ENCODE results near the gene UNC50.

UNC50 gene

GRCh38 chr2:98572676-98573075 is 35.7 kb upstream of the UNC50 start:
- no peak overlapping the region for H3K4me3 ChIP-seq (ENCODE audit: low read depth, low read length)
- TF ChIP-seq CTCF (IDR thresholded peaks at IDR 0.05; ENCODE audit: low read depth, low read length) (no peak), POLR2A (IDR thresholded peaks at IDR 0.05; ENCODE audit: extremely low read depth, insufficient read length) (no peak), MYC (IDR thresholded peaks at IDR 0.05; ENCODE audit: low read depth, low read length) (no peak)
- TF ChIP-seq, protein P1, sequence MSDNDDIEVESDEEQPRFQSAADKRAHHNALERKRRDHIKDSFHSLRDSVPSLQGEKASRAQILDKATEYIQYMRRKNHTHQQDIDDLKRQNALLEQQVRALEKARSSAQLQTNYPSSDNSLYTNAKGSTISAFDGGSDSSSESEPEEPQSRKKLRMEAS (IDR thresholded peaks at IDR 0.05; ENCODE audit: low read depth, low read length), result no peak
- no peak for DNase-seq (ENCODE audit: low read depth)

DNA sequence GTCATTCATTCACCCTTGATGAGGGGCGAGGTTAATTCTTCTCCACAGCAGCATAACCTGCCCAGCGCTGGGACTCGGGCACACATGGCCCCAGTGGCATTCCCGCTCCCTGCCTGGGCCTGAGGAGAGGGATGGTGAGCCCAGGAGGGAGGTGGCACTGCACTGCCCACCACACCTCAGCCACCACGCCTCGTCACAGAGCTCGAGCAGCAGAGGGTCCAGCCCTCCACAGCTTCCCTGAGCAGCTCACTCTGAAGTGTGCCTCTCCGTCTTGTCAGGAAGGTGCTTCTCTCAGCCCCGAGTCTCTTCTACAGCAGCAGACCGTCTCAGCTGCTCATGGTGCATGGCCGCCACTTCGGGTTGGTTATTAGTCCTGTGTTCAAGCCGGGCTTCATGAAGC is 35.0 kb upstream of the UNC50 start:
- no peak for DNase-seq (ENCODE audit: low read depth)
- no peak overlapping the region for H3K4me3 ChIP-seq (ENCODE audit: low read depth, low read length)
- TF ChIP-seq, protein P1 (IDR thresholded peaks at IDR 0.05; ENCODE audit: low read depth, low read length), result no peak
- no peak for TF ChIP-seq MYC (IDR thresholded peaks at IDR 0.05; ENCODE audit: low read depth, low read length)
- no peak for TF ChIP-seq POLR2A (IDR thresholded peaks at IDR 0.05; ENCODE audit: extremely low read depth, insufficient read length)
- no peak for TF ChIP-seq CTCF (IDR thresholded peaks at IDR 0.05; ENCODE audit: low read depth, low read length)

DNA sequence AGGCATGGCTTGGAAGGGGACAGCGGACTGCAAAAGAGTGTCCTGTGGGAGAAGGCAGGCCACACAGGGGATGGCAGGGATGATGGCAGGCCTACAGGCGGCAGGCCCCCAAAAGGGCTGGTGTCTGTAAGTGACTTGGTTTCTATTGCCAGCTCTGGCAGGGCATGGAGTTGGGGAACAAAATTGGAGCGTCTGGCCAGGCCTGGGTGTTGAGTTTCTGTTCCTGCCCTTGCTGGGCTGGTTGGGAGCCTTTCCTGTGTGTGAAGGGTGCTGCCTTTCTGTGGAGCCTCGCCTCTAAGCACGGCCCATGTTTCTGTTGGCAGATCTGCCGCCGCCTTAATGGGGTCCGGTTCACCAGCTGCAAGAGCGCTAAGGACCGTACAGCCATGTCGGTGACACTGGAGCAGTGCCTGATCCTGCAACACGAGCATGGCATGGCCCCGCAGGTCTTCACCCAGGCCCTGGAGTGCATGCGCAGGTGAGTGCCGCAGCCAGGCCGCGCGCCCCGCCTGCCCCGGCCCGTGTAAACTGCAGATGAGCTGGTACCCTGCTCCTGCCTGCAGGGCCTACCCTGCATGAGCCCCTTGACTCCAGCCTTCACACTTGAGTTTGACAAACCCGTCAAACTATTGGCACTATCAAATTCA is 31.6 kb upstream of the UNC50 start:
- DNase-seq (ENCODE audit: low read depth), result no peak
- no peak for TF ChIP-seq POLR2A (IDR thresholded peaks at IDR 0.05; ENCODE audit: extremely low read depth, insufficient read length)
- TF ChIP-seq, protein P1 (IDR thresholded peaks at IDR 0.05; ENCODE audit: low read depth, low read length), result no peak
- no peak for TF ChIP-seq MYC (IDR thresholded peaks at IDR 0.05; ENCODE audit: low read depth, low read length)
- no peak for TF ChIP-seq CTCF (IDR thresholded peaks at IDR 0.05; ENCODE audit: low read depth, low read length)
- no peak overlapping the region for H3K4me3 ChIP-seq (ENCODE audit: low read depth, low read length)

DNA sequence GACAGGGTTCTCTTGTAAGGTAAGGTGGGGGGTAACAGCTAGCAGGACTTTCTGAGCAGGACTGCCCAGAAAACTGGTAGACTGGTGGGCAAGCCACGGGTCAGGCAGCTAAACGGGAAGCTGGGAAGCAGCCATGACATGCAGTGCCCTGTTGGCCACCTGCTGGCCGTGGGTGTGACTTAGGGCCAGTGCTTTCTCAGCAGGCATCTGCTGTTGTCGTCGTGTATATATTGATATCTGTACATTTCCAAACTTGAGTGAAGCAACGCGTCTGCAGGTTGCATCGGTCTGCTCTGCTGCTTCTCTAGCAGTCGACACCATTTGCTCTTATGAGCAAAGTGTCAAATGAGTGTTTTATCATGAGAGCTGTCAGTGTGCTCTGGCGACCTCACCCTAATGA is 31.1 kb upstream of the UNC50 start:
- no peak overlapping the region for H3K4me3 ChIP-seq (ENCODE audit: low read depth, low read length)
- DNase-seq (ENCODE audit: low read depth), result peak; percentile 15
- TF ChIP-seq, protein P1 (IDR thresholded peaks at IDR 0.05; ENCODE audit: low read depth, low read length), result no peak
- peak; percentile 18 for TF ChIP-seq CTCF (IDR thresholded peaks at IDR 0.05; ENCODE audit: low read depth, low read length)
- TF ChIP-seq POLR2A (IDR thresholded peaks at IDR 0.05; ENCODE audit: extremely low read depth, insufficient read length), result no peak

DNA sequence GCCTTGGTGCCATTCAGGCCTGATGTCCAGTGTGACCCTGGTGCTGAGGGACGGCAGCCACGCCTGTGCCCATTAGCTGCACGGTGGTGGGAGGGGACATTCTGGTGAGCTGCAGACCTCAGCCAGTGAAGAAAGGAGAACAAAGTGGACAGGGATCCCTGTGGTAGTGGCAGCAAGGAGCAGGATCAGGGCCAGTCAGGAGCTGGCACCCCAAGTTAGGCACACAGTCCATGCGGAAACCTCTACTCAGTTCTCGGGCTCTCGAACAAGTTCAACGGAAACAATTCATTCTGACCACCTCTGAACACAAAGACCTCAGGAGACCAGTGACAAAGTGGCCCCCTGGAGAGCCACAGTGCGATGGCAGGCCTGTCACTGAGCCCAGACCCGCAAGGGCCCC is 30.2 kb upstream of the UNC50 start:
- no peak for DNase-seq (ENCODE audit: low read depth)
- no peak overlapping the region for H3K4me3 ChIP-seq (ENCODE audit: low read depth, low read length)
- TF ChIP-seq MYC (IDR thresholded peaks at IDR 0.05; ENCODE audit: low read depth, low read length), result no peak
- no peak for TF ChIP-seq POLR2A (IDR thresholded peaks at IDR 0.05; ENCODE audit: extremely low read depth, insufficient read length)

DNA sequence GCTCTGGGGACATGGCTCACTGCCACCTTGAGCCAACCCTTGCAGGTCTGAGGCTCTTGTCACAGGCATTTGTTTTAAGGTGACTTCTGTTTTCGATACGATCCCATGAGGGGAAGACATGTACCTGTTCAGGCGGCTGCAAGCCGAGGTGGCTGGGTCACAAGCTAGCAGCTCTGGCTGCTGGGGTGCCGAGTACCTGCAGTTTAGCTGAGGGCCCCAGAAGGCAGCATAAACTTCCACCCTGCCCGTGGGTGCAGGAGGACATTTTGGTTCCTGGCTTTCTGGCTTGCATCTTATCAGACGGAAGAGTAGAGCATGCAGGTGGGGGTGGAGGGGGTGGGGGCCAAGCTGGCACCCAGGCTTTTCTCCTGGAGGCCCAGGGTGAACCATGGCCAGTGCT is 28.5 kb upstream of the UNC50 start:
- DNase-seq (ENCODE audit: low read depth), result no peak
- TF ChIP-seq, protein P1 (IDR thresholded peaks at IDR 0.05; ENCODE audit: low read depth, low read length), result no peak
- TF ChIP-seq CTCF (IDR thresholded peaks at IDR 0.05; ENCODE audit: low read depth, low read length), result no peak
- no peak for TF ChIP-seq MYC (IDR thresholded peaks at IDR 0.05; ENCODE audit: low read depth, low read length)
- no peak for TF ChIP-seq POLR2A (IDR thresholded peaks at IDR 0.05; ENCODE audit: extremely low read depth, insufficient read length)

More for the DNA sequence above, 28.5 kb upstream of the UNC50 start:
- no peak overlapping the region for H3K4me3 ChIP-seq (ENCODE audit: low read depth, low read length)
